Tibial nerve (tissue), 4 donors: ENCODE data around the gene MCC. TPM values are rescaled to one million over a fixed set of nuclear protein-coding genes. Genes with fewer than 3 reads are reported as not detected.

Experiments used
- DNase-seq, 2 donors: peaks; one replicate each; pipeline ENCODE4 v3.0.0-alpha.2; 2019; ENCODE audit warnings: low spot score in 2 of 2
- H3K27ac ChIP-seq, 4 donors: fragments of 200-600 bp; sonication (generic) in 3 of 4; one replicate each; pipeline ENCODE4 v1.5.1; 2017 to 2019; ENCODE audit warnings: mild to moderate bottlenecking in 1 of 4
- H3K27me3 ChIP-seq, 2 donors: fragments of 200-600 bp; sonication (generic) in 1 of 2; one replicate each; pipeline versions ENCODE4 v1.5.1 to v1.6.0; 2017 to 2019
- H3K36me3 ChIP-seq, 3 donors: fragments of 200-600 bp; sonication (generic); one replicate each; pipeline ENCODE4 v1.5.1; 2018 to 2019
- H3K4me1 ChIP-seq, 4 donors: fragments of 200-600 bp; sonication (generic) in 3 of 4; one replicate each; pipeline ENCODE4 v1.5.1; 2017 to 2019
- H3K4me3 ChIP-seq, 4 donors: fragments of 200-600 bp; sonication (generic) in 3 of 4; one replicate each; pipeline ENCODE4 v1.5.1; 2017 to 2019; ENCODE audit warnings: mild to moderate bottlenecking in 1 of 4, moderate library complexity in 1 of 4
- H3K9me3 ChIP-seq, 4 donors: fragments of 200-600 bp; sonication (generic) in 3 of 4; one replicate each; pipeline ENCODE4 v1.5.1; 2017 to 2019
- EP300 ChIP-seq, 2 donors: sonication (generic); formaldehyde crosslinking; IDR thresholded peaks; one replicate each; pipeline ENCODE4 v1.6.1; 2017; ENCODE audit warnings: antibody characterized with exemption in 2 of 2, mild to moderate bottlenecking in 1 of 2
- POLR2A ChIP-seq, 2 donors: fragments of 450-650 bp; IDR thresholded peaks; one replicate each; pipeline ENCODE4 v1.6.1; 2017; ENCODE audit warnings: antibody characterized with exemption in 2 of 2, mild to moderate bottlenecking in 2 of 2, moderate library complexity in 2 of 2
- WGBS, 2 donors: methylation state at CpG; one replicate each; pipeline ENCODE4 v1.1.5; 2018; 5-methylcytosine and 5-hydroxymethylcytosine counted together
- total RNA-seq, 4 donors: library from RNA; depleted of rRNA; stranded (reverse); fragments of >200 nt; gene quantifications; one replicate each; pipeline ENCODE4 v1.1.0, GENCODE V29; 2016
- TF ChIP-seq, protein P1 (sequence below), 5 experiments: fragments of 200-600 bp in 3 of 5; fragments of 450-650 bp in 2 of 5; sonication (generic) in 3 of 5; IDR thresholded peaks; one replicate each; pipeline ENCODE4 v1.5.1; 2016 to 2019; ENCODE audit warnings: antibody characterized with exemption in 5 of 5, mild to moderate bottlenecking in 3 of 5, moderate library complexity in 2 of 5

The MCC gene
- total RNA-seq, 4 donors from 2014 or later, result 55.5 to 122 (median 80.9) TPM

DNA sequence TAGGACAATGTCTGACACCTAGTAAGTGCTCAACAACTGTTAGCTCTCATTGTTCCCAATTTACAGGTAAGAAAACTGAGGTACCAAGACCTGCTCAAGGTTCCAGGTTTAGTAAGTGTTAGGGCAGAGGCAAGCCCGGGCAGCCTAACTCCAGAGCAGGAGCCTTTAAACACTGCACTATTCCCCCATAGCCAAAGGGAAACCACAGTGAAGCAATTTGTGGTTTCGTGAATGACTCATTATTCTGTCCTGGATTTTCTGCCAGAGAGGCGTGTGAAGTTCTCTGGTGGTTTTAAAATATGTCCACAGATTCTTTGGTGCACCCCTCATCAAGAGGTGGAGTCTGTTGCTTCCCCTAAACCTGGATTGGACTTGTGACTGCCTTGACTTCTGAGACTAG is 1.0 kb upstream of the MCC start:
- Histone ChIP-seq H3K4me1 (peaks cover 0 to 24% (median 10%) of the 10 kb centered on the region in 4 donors), H3K36me3 (no peaks in the 10 kb centered on the region), H3K9me3 (peaks cover 0 to 21% (median 8%) of the 10 kb centered on the region in 4 donors), H3K4me3 (peak overlapping the region in 1 of 4 donors; percentile 66), H3K27me3 (peaks cover 0 to 54% of the 10 kb centered on the region in 2 donors), H3K27ac (peak overlapping the region in 2 of 4 donors; percentile 66 to 75)
- WGBS, 2 donors, result 11 to 43% methylated on average over 3 of the region's 3 CpGs
- DNase-seq, result peak; percentile 29 to 76
- peak in 1 of 2 donors; percentile 73 for TF ChIP-seq EP300 (IDR thresholded peaks at IDR 0.05)
- TF ChIP-seq, protein P1, sequence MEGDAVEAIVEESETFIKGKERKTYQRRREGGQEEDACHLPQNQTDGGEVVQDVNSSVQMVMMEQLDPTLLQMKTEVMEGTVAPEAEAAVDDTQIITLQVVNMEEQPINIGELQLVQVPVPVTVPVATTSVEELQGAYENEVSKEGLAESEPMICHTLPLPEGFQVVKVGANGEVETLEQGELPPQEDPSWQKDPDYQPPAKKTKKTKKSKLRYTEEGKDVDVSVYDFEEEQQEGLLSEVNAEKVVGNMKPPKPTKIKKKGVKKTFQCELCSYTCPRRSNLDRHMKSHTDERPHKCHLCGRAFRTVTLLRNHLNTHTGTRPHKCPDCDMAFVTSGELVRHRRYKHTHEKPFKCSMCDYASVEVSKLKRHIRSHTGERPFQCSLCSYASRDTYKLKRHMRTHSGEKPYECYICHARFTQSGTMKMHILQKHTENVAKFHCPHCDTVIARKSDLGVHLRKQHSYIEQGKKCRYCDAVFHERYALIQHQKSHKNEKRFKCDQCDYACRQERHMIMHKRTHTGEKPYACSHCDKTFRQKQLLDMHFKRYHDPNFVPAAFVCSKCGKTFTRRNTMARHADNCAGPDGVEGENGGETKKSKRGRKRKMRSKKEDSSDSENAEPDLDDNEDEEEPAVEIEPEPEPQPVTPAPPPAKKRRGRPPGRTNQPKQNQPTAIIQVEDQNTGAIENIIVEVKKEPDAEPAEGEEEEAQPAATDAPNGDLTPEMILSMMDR (IDR thresholded peaks at IDR 0.05), result no peak

DNA sequence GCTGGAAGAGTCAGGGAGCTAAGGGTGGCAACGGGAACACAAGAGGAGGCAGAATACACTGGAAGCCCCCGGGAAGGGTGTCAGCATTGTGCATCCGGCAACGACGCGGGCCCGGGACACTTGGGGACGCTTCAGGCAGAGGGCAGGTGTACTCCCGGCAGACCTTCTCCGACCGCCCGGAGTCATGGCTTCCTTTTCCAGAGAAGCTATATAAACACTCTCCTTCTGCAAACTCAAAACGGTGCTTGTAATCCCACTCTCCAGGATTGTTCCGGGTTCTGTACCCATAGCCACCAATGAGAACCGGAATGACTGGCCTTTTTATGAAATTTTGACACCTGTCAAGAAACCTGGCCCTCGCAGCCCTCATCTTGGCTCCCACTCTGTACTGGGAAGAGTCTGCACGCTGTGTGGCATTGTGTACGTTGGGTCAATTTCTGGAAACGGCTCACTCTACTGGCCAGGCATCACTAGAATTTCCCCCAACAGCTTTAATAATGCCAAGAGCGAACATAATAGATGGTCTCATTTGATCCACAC is 462 bp upstream of the MCC start:
- Histone ChIP-seq H3K4me3 (peak overlapping the region; percentile 38 to 66 (median 52)), H3K9me3 (peaks cover 0 to 21% (median 8%) of the 10 kb centered on the region in 4 donors), H3K27ac (peak overlapping the region in 2 of 4 donors; percentile 60 to 75), H3K4me1 (peaks cover 0 to 24% (median 10%) of the 10 kb centered on the region in 4 donors), H3K27me3 (peaks cover 0 to 54% of the 10 kb centered on the region in 2 donors), H3K36me3 (no peaks in the 10 kb centered on the region)
- DNase-seq, result no peak
- TF ChIP-seq EP300 (IDR thresholded peaks at IDR 0.05), result no peak
- TF ChIP-seq POLR2A (IDR thresholded peaks at IDR 0.05), result no peak
- TF ChIP-seq, protein P1 (IDR thresholded peaks at IDR 0.05), result no peak
- WGBS, 2 donors, result 14 to 15% methylated on average over 20 of the region's 20 CpGs

DNA sequence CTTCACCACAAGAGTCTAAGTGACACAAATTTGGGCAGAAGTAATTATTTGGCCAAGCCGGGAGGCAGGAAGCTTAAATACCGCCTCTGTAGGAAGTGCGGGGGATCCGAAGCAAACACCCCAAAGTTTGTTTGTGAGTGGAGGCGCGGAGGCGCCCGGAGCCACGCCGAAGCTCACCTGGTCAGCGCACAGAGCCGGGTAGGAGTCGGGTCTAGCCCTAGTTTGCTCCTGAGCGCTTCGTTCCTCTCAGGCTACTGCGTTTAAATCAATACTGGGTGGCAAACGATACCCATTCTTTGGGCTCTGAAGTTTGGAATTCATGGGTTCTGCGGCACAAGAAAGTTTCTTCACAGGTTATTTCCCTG is 855 bp downstream of the MCC start:
- Histone ChIP-seq H3K9me3 (peaks cover 0 to 21% (median 8%) of the 10 kb centered on the region in 4 donors), H3K36me3 (no peaks in the 10 kb centered on the region), H3K4me3 (peak overlapping the region; percentile 38 to 66 (median 52)), H3K27me3 (peaks cover 0 to 54% of the 10 kb centered on the region in 2 donors), H3K27ac (peak overlapping the region in 1 of 4 donors; percentile 75), H3K4me1 (peaks cover 0 to 24% (median 10%) of the 10 kb centered on the region in 4 donors)
- 2 to 4% methylated on average over 18 of the region's 18 CpGs for WGBS, 2 donors
- DNase-seq, result no peak
- TF ChIP-seq POLR2A (IDR thresholded peaks at IDR 0.05), result no peak
- TF ChIP-seq EP300 (IDR thresholded peaks at IDR 0.05), result no peak
- TF ChIP-seq, protein P1 (IDR thresholded peaks at IDR 0.05), result no peak

DNA sequence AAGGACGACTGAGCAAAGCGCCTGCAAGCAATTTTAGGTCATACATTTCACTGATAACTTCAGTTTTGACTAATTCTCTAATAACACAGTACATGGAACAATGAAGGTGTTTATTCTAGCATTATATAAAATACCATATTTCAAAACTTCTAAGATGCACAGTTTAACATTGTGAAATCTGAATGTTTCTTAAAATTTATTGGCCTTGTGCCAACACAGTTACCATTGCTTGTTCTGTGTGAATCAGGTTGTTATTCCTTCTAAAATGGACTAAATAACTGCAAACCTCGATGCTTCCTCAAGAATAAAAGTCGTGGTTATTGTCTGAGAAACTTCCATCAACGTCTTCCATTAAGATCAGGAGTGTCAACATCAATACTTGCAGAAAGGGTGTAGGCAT is 8.0 kb downstream of the MCC start:
- no peak overlapping the region for H3K4me3 ChIP-seq
- H3K27me3 ChIP-seq, result peaks cover 0 to 8% of the 10 kb centered on the region in 2 donors
- no peak overlapping the region for H3K27ac ChIP-seq
- WGBS, 2 donors, result 62 to 64% methylated on average over 5 of the region's 5 CpGs
- peaks cover 0 to 3% (median 0%) of the 10 kb centered on the region in 4 donors for H3K9me3 ChIP-seq
- no peak for TF ChIP-seq EP300 (IDR thresholded peaks at IDR 0.05)
- TF ChIP-seq, protein P1 (IDR thresholded peaks at IDR 0.05), result no peak
- TF ChIP-seq POLR2A (IDR thresholded peaks at IDR 0.05), result no peak
- H3K36me3 ChIP-seq, result no peaks in the 10 kb centered on the region
- DNase-seq, result no peak
- no peaks in the 10 kb centered on the region for H3K4me1 ChIP-seq

DNA sequence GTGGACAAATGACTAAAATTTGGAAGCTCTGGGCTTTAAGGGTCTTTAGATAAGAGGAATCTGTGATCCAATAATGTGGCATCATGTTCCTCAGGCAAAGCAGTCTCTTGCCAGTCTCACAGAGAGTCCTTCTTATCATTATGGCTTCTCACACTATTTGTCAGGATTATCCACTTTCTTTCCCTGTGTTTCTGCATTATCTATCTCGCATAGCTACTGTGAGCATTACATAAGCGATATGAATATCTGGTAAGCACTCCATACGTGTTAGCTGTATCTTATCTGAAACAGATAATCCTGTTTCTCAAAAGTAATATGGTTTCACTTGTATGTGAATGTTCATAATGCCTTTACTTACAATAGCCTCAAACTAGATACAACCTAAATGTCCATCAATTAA is 9.6 kb downstream of the MCC start:
- Histone ChIP-seq H3K9me3 (peaks cover 0 to 3% (median 0%) of the 10 kb centered on the region in 4 donors), H3K27me3 (no peaks in the 10 kb centered on the region), H3K4me3 (no peak overlapping the region), H3K36me3 (no peaks in the 10 kb centered on the region), H3K4me1 (no peaks in the 10 kb centered on the region), H3K27ac (no peak overlapping the region)
- WGBS, 2 donors, result 93 to 95% methylated on average over 3 of the region's 3 CpGs
- TF ChIP-seq, protein P1 (IDR thresholded peaks at IDR 0.05), result no peak
- no peak for TF ChIP-seq EP300 (IDR thresholded peaks at IDR 0.05)
- TF ChIP-seq POLR2A (IDR thresholded peaks at IDR 0.05), result no peak
- DNase-seq, result no peak
